K562 (cell line): ENCODE measurements around the gene CCDC27. TPM values are rescaled to one million over a fixed set of nuclear protein-coding genes. Genes with fewer than 3 reads are reported as not detected.

ENCODE experiments used
- ATAC-seq: fragments of 200-7000 bp; cut with Tn5 transposase; 3 replicates; pipeline ENCODE4 v1.9.1; 2020; ENCODE audit warnings: moderate library complexity
- BruUV-seq: library from RNA; stranded (reverse); fragments of 400-500 nt; replicated peaks from 2 replicates; lab custom pipeline; 2021; lab: Mats Ljungman, UMichigan
- CTCF ChIA-PET: fragments of 300-600 bp; formaldehyde crosslinking; extraction: SDS; loops from one replicate; lab custom pipeline; 2021; ENCODE audit warnings: low intra/inter-chr PET ratio; lab: Yijun Ruan, JAX
- POLR2A ChIA-PET: fragments of 300-600, 350-650 bp; sonication (Branson Sonifier 250); formaldehyde crosslinking; extraction: SDS; loops from one replicate; lab custom pipeline; 2021; ENCODE audit warnings: antibody characterized with exemption, inconsistent platforms; lab: Yijun Ruan, JAX
- DNase-seq, 4 experiments: peaks; one replicate each; pipeline versions ENCODE4 v3.0.0 to v3.0.0-alpha.2; 2011 to 2018; ENCODE audit warnings: low spot score in 3 of 4, mixed read lengths in 3 of 4; ENCODE audit errors: extremely low read depth in 1 of 4
- FAIRE-seq: peaks from 2 replicates; lab custom pipeline; 2011; peaks lifted over from hg19 to GRCh38; lab: Jason Lieb, UNC
- H2AFZ ChIP-seq: 2 replicates; pipeline ENCODE4 v1.6.0; 2011; ENCODE audit warnings: low read depth, low read length, control low read depth, inconsistent platforms
- H3K27ac ChIP-seq: fragments of 200-600 bp; 3 replicates; pipeline ENCODE4 v1.8.0; 2011; ENCODE audit warnings: low read depth, mild to moderate bottlenecking, control low read depth, inconsistent platforms, low read length, moderate library complexity, mixed read lengths; ENCODE audit errors: extremely low read depth
- H3K27me3 ChIP-seq, 2 experiments: fragments of 300-600 bp in 1 of 2; 2 replicates in 1 of 2; 3 replicates in 1 of 2; pipeline versions ENCODE4 v1.6.0 to v1.8.0; 2011; ENCODE audit warnings: inconsistent platforms in 2 of 2, low read length in 2 of 2, mild to moderate bottlenecking in 1 of 2, mixed read lengths in 1 of 2, moderate library complexity in 1 of 2; ENCODE audit not compliant: control insufficient read depth in 2 of 2, insufficient read depth in 2 of 2
- H3K36me3 ChIP-seq: fragments of 300-600 bp; 3 replicates; pipeline ENCODE4 v1.8.0; 2011; ENCODE audit warnings: mild to moderate bottlenecking, low read length, inconsistent platforms; ENCODE audit not compliant: control insufficient read depth, insufficient read depth
- H3K4me1 ChIP-seq, 2 experiments: fragments of 200-600 bp in 1 of 2; replicated peaks in 1 of 2; 2 replicates in 1 of 2; 3 replicates in 1 of 2; pipeline versions ENCODE4 v1.5.1 to v1.8.0; 2011; ENCODE audit warnings: inconsistent platforms in 2 of 2, low read length in 2 of 2, mild to moderate bottlenecking in 1 of 2, mixed read lengths in 1 of 2, moderate library complexity in 1 of 2; ENCODE audit not compliant: control insufficient read depth in 2 of 2, insufficient read depth in 2 of 2
- H3K4me2 ChIP-seq: 2 replicates; pipeline ENCODE4 v1.6.1; 2011; ENCODE audit warnings: low read length, control low read depth, inconsistent platforms, mixed read lengths; ENCODE audit not compliant: insufficient read depth
- H3K4me3 ChIP-seq: fragments of 200-600 bp; sonication (generic), shearing (Covaris generic); 2 replicates; pipeline ENCODE4 v1.5.1; 2016; ENCODE audit warnings: control low read depth, inconsistent platforms
- H3K79me2 ChIP-seq: fragments of 200-600 bp; 3 replicates; pipeline ENCODE4 v1.8.0; 2011; ENCODE audit warnings: low read length, inconsistent platforms; ENCODE audit not compliant: control insufficient read depth, insufficient read depth
- H3K9ac ChIP-seq, 2 experiments: 2 replicates each; pipeline versions ENCODE4 v1.6.0 to v1.6.1; 2011; ENCODE audit warnings: low read depth in 2 of 2, low read length in 2 of 2, control low read depth in 1 of 2, inconsistent platforms in 1 of 2, mild to moderate bottlenecking in 1 of 2, mixed read lengths in 1 of 2; ENCODE audit not compliant: insufficient read depth in 1 of 2
- H3K9me1 ChIP-seq: one replicate; pipeline ENCODE4 v1.6.0; 2011; ENCODE audit warnings: inconsistent platforms, mild to moderate bottlenecking, low read length, moderate library complexity; ENCODE audit not compliant: control insufficient read depth, insufficient read depth
- H3K9me3 ChIP-seq: replicated peaks from 2 replicates; pipeline ENCODE4 v1.5.1; 2011; ENCODE audit warnings: low read depth, low read length, inconsistent platforms; ENCODE audit not compliant: control insufficient read depth, insufficient read depth
- H4K20me1 ChIP-seq: replicated peaks from 2 replicates; pipeline ENCODE4 v1.6.1; 2011; ENCODE audit warnings: low read length, inconsistent platforms, mixed read lengths; ENCODE audit not compliant: control insufficient read depth, insufficient read depth
- ATF3 ChIP-seq, 2 experiments: fragments of 450-650 bp in 1 of 2; sonication (generic) in 1 of 2; formaldehyde crosslinking in 1 of 2; IDR thresholded peaks in 1 of 2; conservative IDR thresholded peaks in 1 of 2; 2 replicates each; pipeline versions ENCODE4 v1.6.1 to v1.8.1; 2016 to 2023; ENCODE audit warnings: mild to moderate bottlenecking in 2 of 2, moderate library complexity in 2 of 2, inconsistent platforms in 1 of 2, missing genetic modification reagents in 1 of 2
- CHD2 ChIP-seq: IDR thresholded peaks from 2 replicates; pipeline ENCODE4 v1.6.1; 2011; ENCODE audit warnings: low read depth, low read length
- ESRRB ChIP-seq: fragments of 250-450 bp; sonication (Bioruptor Pico); IDR thresholded peaks from 2 replicates; pipeline ENCODE4 v1.5.0; 2020; ENCODE audit warnings: mild to moderate bottlenecking, moderate library complexity, borderline replicate concordance
- GTF2E2 ChIP-seq: fragments of 200-800 bp; sonication (Bioruptor generic); IDR thresholded peaks from 2 replicates; pipeline ENCODE4 v1.6.1; 2016; ENCODE audit warnings: missing genetic modification characterization, missing compliant biosample characterization
- HCFC1 ChIP-seq: IDR thresholded peaks from 2 replicates; pipeline ENCODE4 v1.6.1; 2012; ENCODE audit warnings: low read depth, low read length, improper control_type of control experiment
- NCOA4 ChIP-seq: fragments of 450-650 bp; IDR thresholded peaks from 2 replicates; pipeline ENCODE4 v1.6.1; 2018; ENCODE audit warnings: mild to moderate bottlenecking; ENCODE audit not compliant: partially characterized antibody
- NRF1 ChIP-seq, 2 experiments: fragments of 450-650 bp; IDR thresholded peaks in 1 of 2; conservative IDR thresholded peaks in 1 of 2; 2 replicates each; pipeline ENCODE4 v1.6.1; 2014; ENCODE audit warnings: mild to moderate bottlenecking in 2 of 2
- OTX1 ChIP-seq: fragments of 450-650 bp; formaldehyde crosslinking; IDR thresholded peaks from 2 replicates; pipeline ENCODE4 v1.4.0; 2022; ENCODE audit warnings: mild to moderate bottlenecking
- PML ChIP-seq: IDR thresholded peaks from 2 replicates; pipeline ENCODE4 v1.6.1; 2012; ENCODE audit warnings: low read length, inconsistent platforms
- POLR2AphosphoS2 ChIP-seq: IDR thresholded peaks from 2 replicates; pipeline ENCODE4 v1.6.1; 2012; ENCODE audit warnings: low read length, improper control_type of control experiment
- RHOXF2B ChIP-seq: fragments of 250-450 bp; sonication (Bioruptor Pico); conservative IDR thresholded peaks from 2 replicates; pipeline ENCODE4 v1.5.1; 2021
- SMAD1 ChIP-seq: fragments of 150-350 bp; IDR thresholded peaks from 2 replicates; pipeline ENCODE4 v1.6.1; 2014; ENCODE audit warnings: low read length, low read depth; ENCODE audit not compliant: partially characterized antibody
- SMARCA4 ChIP-seq: fragments of 450-650 bp; IDR thresholded peaks from 2 replicates; pipeline ENCODE4 v1.6.1; 2016
- TRIM24 ChIP-seq, 2 experiments: fragments of 450-650 bp; IDR thresholded peaks; 2 replicates each; pipeline ENCODE4 v1.6.1; 2016
- ZBTB49 ChIP-seq: sonication (generic); formaldehyde crosslinking; IDR thresholded peaks from 2 replicates; pipeline ENCODE4 v1.8.0; 2022; ENCODE audit warnings: missing genetic modification reagents, mild to moderate bottlenecking, borderline replicate concordance
- WGBS: fragments of 100-300 bp; shearing (Covaris generic); methylation state at CpG from one replicate; pipeline ENCODE4 v1.1.6; 2016; ENCODE audit warnings: low coverage, mixed read lengths; ENCODE audit not compliant: insufficient coverage; ENCODE audit errors: missing lambda C conversion rate; 5-methylcytosine and 5-hydroxymethylcytosine counted together
- in situ Hi-C: fragments of 300-500 bp; cut with MboI; formaldehyde crosslinking; loops from 4 replicates; pipeline ENCODE4 v1.15.0; 2018; ENCODE audit warnings: inconsistent platforms, mixed read lengths
- intact Hi-C: fragments of 100-400 bp; cut with micrococcal nuclease; formaldehyde crosslinking; loops from 2 replicates; pipeline ENCODE4 v1.14.2; 2022
- polyA plus RNA-seq, 8 experiments: library from polyadenylated mRNA; depleted of rRNA in 4 of 8; stranded (reverse) in 5 of 8; unstranded in 3 of 8; fragments of >200 nt; fragmentation: Nextera tagmentation in 2 of 8; fragmentation: Illumina TruSeq in 1 of 8; extraction: Ambion mirVana in 2 of 8; extraction: Trizol in 1 of 8; gene quantifications; 2 replicates each; pipeline versions ENCODE4 v1.2.1 to v1.2.3, GENCODE V29; 2011 to 2014; ENCODE audit warnings: inconsistent platforms in 1 of 8, missing spikeins in 1 of 8
- total RNA-seq, 7 experiments: library from RNA; depleted of rRNA in 6 of 7; stranded (reverse); fragments of >200 nt in 6 of 7; fragmentation: Illumina TruSeq in 2 of 7; extraction: Trizol in 2 of 7; gene quantifications; 2 replicates each; pipeline versions ENCODE4 v1.2.1 to v1.2.3, GENCODE V29; 2011 to 2021; ENCODE audit warnings: low replicate concordance in 1 of 7
- TF ChIP-seq, protein P1 (sequence below): fragments of 200-800 bp; sonication (Bioruptor generic); IDR thresholded peaks from 2 replicates; pipeline ENCODE4 v1.6.1; 2017; ENCODE audit warnings: missing genetic modification characterization, missing compliant biosample characterization
- TF ChIP-seq, protein P2 (sequence below): fragments of 450-650 bp; formaldehyde crosslinking; IDR thresholded peaks from 2 replicates; pipeline ENCODE4 v1.4.0; 2020; ENCODE audit warnings: mild to moderate bottlenecking, moderate library complexity

CCDC27 gene
- total and polyA plus RNA-seq, 9 of the 15 experiments (the other 6 are each of a cell fraction or from before 2014, with no cell fraction given) = 0.01 to 0.04 TPM; not detected in 7

DNA sequence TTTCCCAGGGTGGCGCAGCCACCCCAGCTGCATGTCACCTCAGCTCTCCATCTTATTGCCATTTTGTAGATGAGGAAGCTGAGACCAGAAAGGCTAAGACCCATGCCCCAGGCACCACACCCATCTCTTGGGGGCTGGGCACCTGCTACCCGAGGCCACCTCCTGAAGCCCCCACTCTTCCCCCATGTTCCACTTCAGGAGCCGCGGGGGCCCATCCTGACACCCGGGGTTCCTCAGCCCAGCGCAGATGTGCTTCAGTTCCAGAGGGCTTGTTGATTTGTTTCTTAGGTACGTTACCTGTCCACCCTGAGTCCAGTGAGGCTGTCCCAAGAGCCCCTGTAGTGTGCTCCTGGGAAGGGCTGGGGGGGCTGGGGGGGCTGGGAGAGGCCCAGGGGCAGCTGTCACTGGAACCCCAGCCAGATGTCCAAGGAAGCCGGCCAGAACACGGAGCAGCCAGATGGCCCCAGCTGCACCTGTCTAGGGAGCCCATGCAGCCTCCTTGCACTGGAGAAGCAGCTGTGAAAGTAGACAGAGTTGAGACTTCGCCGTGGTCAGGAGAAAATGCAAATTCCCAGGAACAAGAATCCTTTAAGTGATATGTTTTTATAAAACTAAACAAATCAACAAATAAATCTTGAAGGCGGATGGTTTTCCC is 17.1 kb upstream of the CCDC27 start:
- Histone ChIP-seq H2AFZ (no peak overlapping the region), H3K9ac (no peak overlapping the region), H4K20me1 (no peaks in the 10 kb centered on the region; the same call in 1 of the 2 replicates), H3K4me3 (no peak overlapping the region), H3K79me2 (no peaks in the 10 kb centered on the region), H3K9me3 (no peaks in the 10 kb centered on the region), H3K27me3 (peaks cover 0 to 9% of the 10 kb centered on the region in 2 experiments; a peak in 2 of 5 replicates), H3K36me3 (peaks cover 47% of the 10 kb centered on the region; the same call in 2 of the 3 replicates), H3K27ac (no peak overlapping the region), H3K4me1 (peaks cover 0 to 46% of the 10 kb centered on the region in 2 experiments; a peak in 2 of 5 replicates), H3K4me2 (no peak overlapping the region), H3K9me1 (peaks cover 5% of the 10 kb centered on the region)
- no peak for ATAC-seq
- intact Hi-C loops = no loop called here
- no peak for DNase-seq
- 83% methylated on average over 12 of the region's 12 CpGs for WGBS
- ChIA-PET POLR2A (interaction anchor here (0.7 to 1.6 kb wide), 5 partner anchors 8 to 58 kb away, joined by 3 to 5 read pairs (median 3); no protein-coding TSS in a partner anchor), CTCF (no interaction called here)
- in situ Hi-C loops = no loop called here
- BruUV-seq = no TSS peak
- FAIRE-seq = no peak
- no peak for TF ChIP-seq NCOA4
- TF ChIP-seq SMAD1 = no peak
- TF ChIP-seq OTX1 = no peak
- TF ChIP-seq ATF3 (IDR thresholded peaks at IDR 0.05) = no peak
- no peak for TF ChIP-seq ATF3 (CRISPR knock-in tag; conservative IDR thresholded peaks at IDR 0.05)
- TF ChIP-seq ZBTB49 (CRISPR knock-in tag) = no peak
- no peak for TF ChIP-seq NRF1 (conservative IDR thresholded peaks at IDR 0.05 in 1 of 2, IDR thresholded peaks at IDR 0.05 in 1 of 2)
- TF ChIP-seq RHOXF2B (CRISPR knock-in tag) = no peak
- TF ChIP-seq ESRRB (CRISPR knock-in tag) = no peak
- no peak for TF ChIP-seq CHD2
- TF ChIP-seq, protein P1, sequence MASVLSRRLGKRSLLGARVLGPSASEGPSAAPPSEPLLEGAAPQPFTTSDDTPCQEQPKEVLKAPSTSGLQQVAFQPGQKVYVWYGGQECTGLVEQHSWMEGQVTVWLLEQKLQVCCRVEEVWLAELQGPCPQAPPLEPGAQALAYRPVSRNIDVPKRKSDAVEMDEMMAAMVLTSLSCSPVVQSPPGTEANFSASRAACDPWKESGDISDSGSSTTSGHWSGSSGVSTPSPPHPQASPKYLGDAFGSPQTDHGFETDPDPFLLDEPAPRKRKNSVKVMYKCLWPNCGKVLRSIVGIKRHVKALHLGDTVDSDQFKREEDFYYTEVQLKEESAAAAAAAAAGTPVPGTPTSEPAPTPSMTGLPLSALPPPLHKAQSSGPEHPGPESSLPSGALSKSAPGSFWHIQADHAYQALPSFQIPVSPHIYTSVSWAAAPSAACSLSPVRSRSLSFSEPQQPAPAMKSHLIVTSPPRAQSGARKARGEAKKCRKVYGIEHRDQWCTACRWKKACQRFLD = no peak
- no peak for TF ChIP-seq PML
- TF ChIP-seq GTF2E2 (tag) = no peak
- no peak for TF ChIP-seq POLR2AphosphoS2
- no peak for TF ChIP-seq SMARCA4
- TF ChIP-seq, protein P2, sequence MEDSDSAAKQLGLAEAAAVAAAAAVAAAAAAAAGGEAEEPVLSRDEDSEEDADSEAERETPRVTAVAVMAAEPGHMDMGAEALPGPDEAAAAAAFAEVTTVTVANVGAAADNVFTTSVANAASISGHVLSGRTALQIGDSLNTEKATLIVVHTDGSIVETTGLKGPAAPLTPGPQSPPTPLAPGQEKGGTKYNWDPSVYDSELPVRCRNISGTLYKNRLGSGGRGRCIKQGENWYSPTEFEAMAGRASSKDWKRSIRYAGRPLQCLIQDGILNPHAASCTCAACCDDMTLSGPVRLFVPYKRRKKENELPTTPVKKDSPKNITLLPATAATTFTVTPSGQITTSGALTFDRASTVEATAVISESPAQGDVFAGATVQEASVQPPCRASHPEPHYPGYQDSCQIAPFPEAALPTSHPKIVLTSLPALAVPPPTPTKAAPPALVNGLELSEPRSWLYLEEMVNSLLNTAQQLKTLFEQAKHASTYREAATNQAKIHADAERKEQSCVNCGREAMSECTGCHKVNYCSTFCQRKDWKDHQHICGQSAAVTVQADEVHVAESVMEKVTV (CRISPR knock-in tag) = no peak
- no peak for TF ChIP-seq HCFC1
- no peak for TF ChIP-seq TRIM24 (IDR thresholded peaks at IDR 0.05)
